ENCODE data around the gene SAP25.

SAP25 gene

DNA sequence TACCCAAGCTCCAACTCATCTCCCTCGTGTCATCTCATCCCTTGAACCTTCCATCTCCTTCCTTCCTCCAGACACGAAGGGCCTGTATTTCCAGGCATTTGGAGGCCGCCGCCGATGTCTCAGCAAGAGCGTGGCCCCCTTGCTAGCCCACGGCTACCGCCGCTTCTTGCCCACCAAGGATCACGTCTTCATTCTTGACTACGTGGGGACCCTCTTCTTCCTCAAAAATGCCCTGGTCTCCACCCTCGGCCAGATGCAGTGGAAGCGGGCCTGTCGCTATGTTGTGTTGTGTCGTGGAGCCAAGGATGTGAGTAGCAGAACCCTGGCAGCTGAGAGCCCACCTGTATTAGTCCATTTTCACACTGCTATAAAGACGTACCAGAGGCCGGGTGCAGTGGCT is 17.9 kb upstream of the SAP25 start:
- DNase-seq: no peak

DNA sequence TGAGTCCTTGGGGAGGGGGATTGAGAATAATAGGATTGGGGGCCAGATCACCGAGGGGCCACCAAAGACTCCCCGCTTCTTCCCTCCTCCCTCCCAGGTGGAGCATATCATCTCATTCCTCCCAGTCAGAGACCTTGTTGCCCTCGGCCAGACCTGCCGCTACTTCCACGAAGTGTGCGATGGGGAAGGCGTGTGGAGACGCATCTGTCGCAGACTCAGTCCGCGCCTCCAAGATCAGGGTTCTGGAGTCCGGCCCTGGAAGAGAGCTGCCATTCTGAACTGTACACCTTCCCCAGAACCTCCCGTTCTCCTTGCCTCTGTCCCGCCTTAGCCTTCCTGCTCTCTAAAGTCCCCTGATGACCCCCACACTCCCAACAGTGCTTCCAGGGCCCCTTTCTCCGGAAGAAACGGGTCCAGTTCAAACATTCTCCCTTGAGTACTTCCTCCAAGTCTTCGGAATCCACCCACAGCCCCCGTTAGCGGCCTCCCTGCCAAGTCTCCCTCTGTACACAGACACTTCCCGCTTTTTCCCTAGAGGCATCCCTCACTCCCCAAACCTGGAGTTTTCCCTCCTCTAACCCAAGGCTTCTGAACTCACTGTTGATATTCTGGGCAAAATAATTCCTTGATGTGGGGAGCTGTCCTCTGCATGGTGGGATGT is 16.5 kb upstream of the SAP25 start:
- DNase-seq: no peak

GRCh38 chr7:100589341-100589947 is 15.7 kb upstream of the SAP25 start:
- DNase-seq: no peak

DNA sequence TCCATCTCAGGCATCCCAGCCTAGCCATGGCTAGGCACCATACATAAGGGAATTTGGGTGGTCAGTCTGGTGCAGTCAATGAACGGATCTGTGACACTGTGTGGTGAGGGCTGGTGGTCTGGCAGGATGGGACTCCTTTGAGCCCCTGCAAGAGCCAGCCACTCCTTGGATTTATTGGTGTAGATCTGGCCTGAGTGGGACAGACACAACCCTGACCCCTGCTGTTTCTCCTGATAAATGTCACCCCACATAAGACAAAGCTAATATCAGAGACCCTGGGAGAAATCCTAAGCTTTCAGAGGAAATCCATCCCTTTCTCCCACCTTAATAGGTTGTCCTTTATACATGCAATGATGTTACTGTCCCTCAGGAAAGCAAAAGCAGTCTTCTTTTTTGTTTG is 14.7 kb upstream of the SAP25 start:
- no peak for DNase-seq

DNA sequence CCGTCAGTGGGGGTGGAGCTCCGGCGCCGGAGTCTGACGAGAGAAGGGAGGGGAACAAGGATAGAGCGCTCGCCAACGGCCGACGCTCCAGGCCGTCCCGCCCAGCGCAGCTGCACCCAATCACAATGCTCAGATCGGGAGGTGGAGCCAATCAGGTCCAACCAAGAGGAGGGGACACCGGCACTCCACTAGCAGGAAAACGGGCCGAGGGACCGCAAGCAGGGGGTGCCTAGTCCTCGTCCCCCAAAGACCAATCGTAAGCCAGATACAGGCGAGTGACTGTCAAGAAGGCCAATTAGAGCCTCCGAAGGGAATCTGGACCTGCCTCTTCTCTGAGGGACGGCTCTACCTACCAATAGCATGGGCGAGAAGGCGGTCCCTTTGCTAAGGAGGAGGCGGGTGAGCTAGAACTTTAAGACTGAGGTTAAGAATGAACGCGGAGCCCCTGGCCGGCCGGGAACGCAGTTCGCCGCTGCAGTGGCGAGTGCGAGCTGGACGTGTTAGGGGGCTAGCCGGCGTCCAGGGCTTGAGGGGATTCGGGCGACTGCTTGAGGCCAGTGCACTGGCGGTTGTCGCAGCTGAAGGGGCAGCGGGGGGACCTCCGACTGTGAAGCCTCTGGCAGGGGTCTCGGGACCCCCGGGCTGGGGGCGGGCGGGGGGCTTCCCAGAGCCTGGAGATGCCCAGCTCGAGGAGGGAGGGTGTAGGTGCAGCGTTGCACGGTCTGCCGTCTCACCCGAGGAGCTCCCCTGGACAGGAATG is 12.7 kb upstream of the SAP25 start, which contains the start of gene FBXO24:
Gene FBXO24, plus strand, starts transcription at position 63 of the 760 bp plus-strand sequence. Its CDS starts 298 bp downstream, at position 361.
- peak; percentile 99 for DNase-seq

DNA sequence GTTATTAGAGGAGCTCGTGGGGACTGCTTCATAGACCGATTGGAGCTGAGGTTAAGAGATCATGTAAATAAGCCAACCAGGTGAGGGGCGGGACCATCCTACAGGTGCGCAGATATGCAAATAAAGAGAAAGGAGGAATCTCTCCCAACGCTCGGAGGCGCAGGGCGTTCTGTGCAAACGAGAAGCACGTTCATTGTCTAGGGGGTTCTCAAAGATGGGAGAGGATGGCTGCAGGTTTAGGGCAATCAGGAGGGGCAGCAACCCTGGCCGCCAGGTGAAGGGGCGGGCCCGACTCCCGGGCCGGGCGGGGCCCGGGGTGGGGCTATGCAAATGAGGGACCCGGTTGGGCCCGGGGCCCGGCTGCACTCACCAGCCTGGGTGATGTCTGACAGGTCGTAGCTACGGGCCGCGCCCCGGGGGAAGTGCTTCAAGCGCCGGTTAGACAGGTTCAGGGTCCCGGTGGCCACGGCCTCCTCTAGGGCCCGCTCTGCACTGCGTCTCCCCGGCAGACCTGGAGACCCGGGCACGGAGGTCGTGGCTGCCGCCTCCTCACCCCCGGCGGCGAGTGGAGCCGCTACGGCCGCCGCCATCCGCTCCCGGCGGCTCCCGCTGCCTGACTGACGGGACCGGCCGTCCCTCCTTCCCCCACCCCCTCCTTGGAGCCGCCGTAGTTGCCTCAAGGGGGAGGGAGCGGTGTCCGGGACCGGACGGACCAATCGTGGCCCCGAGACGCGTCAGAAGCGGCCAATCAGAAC is 12.0 kb upstream of the SAP25 start, which contains the start of gene LRCH4:
Gene LRCH4, minus strand, starts transcription at position 619 of the 755 bp plus-strand sequence. Its CDS starts 29 bp downstream, at position 590.
- DNase-seq: peak; percentile 61

DNA sequence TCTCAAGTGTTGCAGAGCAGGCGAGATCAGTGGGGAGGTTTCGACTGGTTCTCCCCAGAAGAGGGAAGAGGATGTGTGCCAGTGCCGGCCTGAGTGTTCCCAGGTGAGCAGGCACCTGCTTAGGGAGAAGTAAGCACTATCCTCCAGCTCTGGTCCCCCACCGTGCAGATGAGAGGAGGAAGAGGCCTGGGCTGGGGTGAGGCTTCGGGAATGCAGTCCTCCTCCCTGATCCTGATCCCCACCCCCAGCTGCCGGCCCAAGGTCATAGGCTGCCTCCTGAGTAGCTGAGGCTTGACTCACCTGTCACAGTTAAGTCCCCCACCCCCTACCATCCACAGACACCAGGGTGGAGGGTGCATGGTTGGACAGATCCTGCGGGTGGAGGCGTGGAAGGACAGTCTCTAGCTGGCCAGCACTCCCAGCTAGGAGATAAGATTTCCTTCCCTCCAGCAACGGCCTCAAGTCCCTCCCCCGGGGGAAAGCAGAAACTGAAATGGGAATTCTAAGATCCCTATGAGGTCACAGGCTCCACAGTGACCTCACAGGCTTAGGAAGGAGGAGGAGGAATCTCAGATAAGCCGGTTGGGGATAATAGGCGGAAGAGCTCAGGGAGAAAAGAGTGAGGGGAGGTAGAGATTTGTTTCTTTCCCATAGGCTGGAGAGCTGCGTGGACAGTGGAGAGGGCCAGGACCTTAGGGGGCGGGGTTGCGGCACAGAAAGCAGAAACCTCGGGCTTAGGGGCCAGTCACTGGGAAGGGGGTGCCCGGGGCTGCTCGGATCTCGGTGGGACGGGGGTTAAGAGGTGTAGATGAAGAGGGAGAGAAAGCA is 11.2 kb upstream of the SAP25 start:
- no peak for DNase-seq

- DNase-seq: no peak
These were observed 10.5 kb upstream of the SAP25 start for GRCh38 chr7:100584054-100584682.

DNA sequence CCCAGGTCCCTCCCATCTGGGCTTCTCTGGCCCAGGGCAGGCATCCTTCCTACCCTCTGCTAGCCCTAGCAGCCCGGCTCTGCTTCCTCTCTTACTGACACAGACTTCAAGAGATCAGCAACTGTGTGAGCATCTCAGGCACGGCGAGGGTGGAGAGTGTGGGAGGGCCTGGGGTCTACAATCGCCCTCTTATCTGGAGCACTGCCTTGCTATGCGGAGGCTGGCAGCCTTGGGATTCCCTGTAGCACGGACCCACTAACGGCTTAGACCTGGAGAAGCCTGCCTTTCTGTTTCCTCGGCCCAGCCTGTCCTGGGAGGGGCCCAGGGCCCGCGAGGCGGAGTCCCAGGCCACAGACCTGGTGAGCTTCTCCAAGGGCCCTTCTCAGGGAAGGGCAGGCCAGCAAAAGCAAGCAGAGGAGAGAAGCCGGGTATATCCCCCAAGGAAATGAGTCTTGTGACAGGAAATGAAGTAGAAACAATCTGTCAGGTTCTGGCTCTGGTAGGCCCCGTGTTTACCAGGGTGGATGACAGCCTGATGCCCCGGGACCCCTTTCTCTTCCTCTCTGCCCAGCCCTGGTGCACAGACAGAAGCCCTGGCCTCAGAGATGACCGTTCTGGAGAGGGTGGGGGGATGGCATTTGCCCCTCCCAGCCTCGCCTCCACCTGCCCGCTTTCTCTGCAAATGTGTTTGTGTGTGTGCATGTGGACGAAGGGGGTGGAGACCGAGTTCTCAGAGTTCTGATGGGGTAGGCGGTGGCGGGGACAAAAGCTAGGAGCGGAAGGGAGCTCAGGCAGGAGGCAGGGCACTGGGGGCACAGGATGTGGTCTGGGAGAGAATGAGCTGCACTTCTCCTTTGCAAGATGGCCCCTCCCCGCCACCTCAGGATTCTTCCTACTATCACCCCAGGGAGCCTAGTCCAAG is 9.7 kb upstream of the SAP25 start:
- DNase-seq: peak; percentile 38

DNA sequence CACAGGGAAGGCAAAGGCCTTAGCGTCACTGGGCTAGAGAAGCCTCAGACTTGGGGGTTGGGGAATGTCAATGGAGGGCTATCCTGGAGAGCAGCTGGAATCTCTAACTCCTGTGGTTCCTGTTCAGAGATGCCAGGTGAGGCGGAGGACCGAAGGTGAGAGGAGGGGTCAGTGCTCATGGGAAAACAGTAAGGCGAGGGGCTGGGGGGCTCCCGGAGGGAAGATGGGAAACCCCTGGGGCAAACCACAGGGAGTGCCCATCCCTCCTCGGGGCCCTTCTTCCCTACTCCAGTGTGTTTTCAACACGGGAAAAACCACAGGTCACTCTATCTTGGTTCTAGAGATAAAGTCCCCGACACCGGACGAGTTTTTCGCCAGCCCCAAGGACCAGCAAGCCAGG is 8.9 kb upstream of the SAP25 start:
- DNase-seq: no peak

GRCh38 chr7:100582041-100582579 is 8.4 kb upstream of the SAP25 start:
- DNase-seq: no peak

GRCh38 chr7:100580466-100581283 is 7.0 kb upstream of the SAP25 start:
- no peak for DNase-seq

DNA sequence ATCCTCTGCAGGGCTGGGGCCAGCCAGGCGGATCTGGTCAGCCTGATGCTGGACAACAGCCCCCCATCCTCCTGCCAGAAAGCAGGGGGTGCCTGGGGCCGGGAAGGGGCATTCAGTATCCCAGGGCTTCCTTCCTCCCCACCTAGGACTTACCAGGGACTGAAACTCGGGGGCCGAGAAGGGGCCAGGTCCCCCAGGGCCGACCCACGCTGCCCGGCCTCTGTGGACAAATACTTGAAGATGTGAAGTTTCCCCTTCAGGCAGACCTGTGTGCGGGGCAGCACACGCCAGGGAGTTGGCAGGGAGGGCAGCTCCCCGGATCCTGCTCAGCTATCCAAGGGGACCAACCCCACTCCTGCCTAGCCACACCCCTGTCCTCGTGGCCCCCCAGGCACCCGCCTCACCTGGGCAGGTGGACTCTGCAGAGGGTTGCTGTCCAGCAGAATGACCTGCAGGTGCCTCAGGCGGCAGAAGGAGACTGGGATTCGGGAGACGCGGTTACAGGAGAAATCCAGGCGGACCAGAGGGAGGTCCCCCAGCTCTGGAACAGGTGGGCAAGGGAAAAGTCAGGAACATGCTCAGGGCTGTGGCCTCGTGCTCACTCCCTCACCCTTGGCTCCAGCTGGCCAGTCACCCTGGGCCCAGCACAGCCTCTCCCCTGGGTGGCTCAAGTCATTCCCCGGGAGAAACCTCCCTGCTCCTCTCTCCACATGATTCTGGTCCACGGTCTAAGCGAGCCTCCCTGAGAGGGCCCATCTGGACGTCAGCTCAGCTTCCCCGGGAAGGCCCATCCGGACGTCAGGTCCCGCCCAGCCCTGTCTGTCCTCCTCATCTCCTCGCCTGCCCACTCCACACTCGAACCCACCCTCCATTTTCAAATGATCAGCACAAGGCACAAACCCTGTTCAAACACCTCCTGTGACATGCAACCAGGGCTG is 4.8 kb upstream of the SAP25 start:
- DNase-seq: no peak

DNA sequence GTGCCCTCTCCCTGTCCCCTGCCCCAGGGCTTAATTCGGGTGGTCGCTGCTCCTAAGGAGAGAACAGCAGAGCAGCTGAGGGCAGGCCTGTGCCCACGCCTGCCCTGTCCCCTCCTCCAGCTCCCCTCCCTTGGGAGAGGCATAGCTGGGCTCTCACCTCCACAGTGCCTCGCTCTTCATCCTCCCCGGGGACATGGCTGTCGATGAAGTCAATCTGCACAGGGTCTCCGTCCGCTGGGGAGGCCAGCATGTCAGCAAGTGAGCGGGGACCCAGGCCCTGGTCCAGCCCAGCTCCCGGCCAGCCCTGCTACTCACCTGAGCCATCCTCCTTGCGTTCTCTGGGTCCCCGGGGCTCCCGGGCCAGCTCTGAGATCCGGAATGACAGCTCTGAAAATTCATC is 3.8 kb upstream of the SAP25 start:
- no peak for DNase-seq

GRCh38 chr7:100577103-100577502 is 3.4 kb upstream of the SAP25 start:
- no peak for DNase-seq

GRCh38 chr7:100576384-100576993 is 2.8 kb upstream of the SAP25 start:
- no peak for DNase-seq

- DNase-seq: no peak
These were observed 2.2 kb upstream of the SAP25 start for GRCh38 chr7:100575746-100576383.

Measured in effector CD4-positive, alpha-beta T cell (primary cell).